GM20431 (cell line): ENCODE results near the gene ALDH1L2.
"Not testable (repeated sequence)": the region's sequence is repeated elsewhere in the genome, so short reads cannot be mapped to it uniquely, and the experiment has no call there.

Experiments
- in situ Hi-C: fragments of 300-500 bp; cut with MseI, MboI; formaldehyde crosslinking; loops from one replicate; pipeline ENCODE4 v1.15.0; 2020; ENCODE audit warnings: low sequenced_read_pairs; ENCODE audit not compliant: unreplicated experiment

The ALDH1L2 gene

GRCh38 chr12:104991565-104992128, 92.6 kb downstream of the ALDH1L2 start:
- in situ Hi-C loops, result no loop called here

GRCh38 chr12:104990950-104991349, 93.3 kb downstream of the ALDH1L2 start:
- in situ Hi-C loops, result no loop called here

GRCh38 chr12:104986022-104986941, 98.0 kb downstream of the ALDH1L2 start, which contains the start of gene NOPCHAP1:
Gene NOPCHAP1, plus strand, starts transcription at chr12:104986316. Its CDS starts 37 bp downstream, at chr12:104986353.
- in situ Hi-C loops, result no loop called here

- in situ Hi-C loops, result no loop called here
These were observed 99.1 kb downstream of the ALDH1L2 start for GRCh38 chr12:104985206-104985605.

GRCh38 chr12:104977688-104978087, 106.6 kb downstream of the ALDH1L2 start:
- in situ Hi-C loops, result not testable (repeated sequence)

GRCh38 chr12:104976703-104977102, 107.6 kb downstream of the ALDH1L2 start:
- in situ Hi-C loops, result no loop called here

GRCh38 chr12:104975587-104976343, 108.5 kb downstream of the ALDH1L2 start:
- in situ Hi-C loops, result no loop called here

GRCh38 chr12:104974626-104975290, 109.5 kb downstream of the ALDH1L2 start:
- in situ Hi-C loops, result no loop called here

- in situ Hi-C loops, result no loop called here
These were observed 111.0 kb downstream of the ALDH1L2 start for GRCh38 chr12:104973250-104973649.

GRCh38 chr12:104971306-104971705, 113.0 kb downstream of the ALDH1L2 start:
- in situ Hi-C loops, result no loop called here
